PC-3 (cell line): ENCODE data around the gene PUM2. TPM values are rescaled to one million over a fixed set of nuclear protein-coding genes. Genes with fewer than 3 reads are reported as not detected.

Experiments
- ATAC-seq: fragments of 200-7000 bp; cut with Tn5 transposase; 2 replicates; pipeline ENCODE4 v1.9.1; 2020; ENCODE audit warnings: mild to moderate bottlenecking, moderate library complexity
- BruUV-seq: library from RNA; stranded (reverse); fragments of 400-500 nt; replicated peaks from 2 replicates; lab custom pipeline; 2021; lab: Mats Ljungman, UMichigan
- CTCF ChIA-PET: fragments of 300-600 bp; sonication (Branson Sonifier 250); formaldehyde crosslinking; loops from one replicate; lab custom pipeline; 2022; ENCODE audit warnings: antibody characterized with exemption; lab: Charles Lee
- POLR2A ChIA-PET: fragments of 300-600 bp; sonication (Branson Sonifier 250); formaldehyde crosslinking; loops from one replicate; lab custom pipeline; 2022; ENCODE audit warnings: antibody characterized with exemption; ENCODE audit not compliant: unreplicated experiment; lab: Charles Lee
- DNase-seq: peaks from one replicate; pipeline ENCODE4 v3.0.0-alpha.2; 2015
- H2AFZ ChIP-seq: fragments of 300-600 bp; sonication (generic); 2 replicates; pipeline ENCODE4 v1.6.0; 2016; ENCODE audit warnings: antibody characterized with exemption, low read length
- H3F3A ChIP-seq: fragments of 300-600 bp; sonication (generic); one replicate; pipeline ENCODE4 v1.6.0; 2017; ENCODE audit warnings: antibody characterized with exemption, low read length, control low read depth, mild to moderate bottlenecking; ENCODE audit not compliant: unreplicated experiment
- H3K27ac ChIP-seq: fragments of 300-600 bp; sonication (generic); 2 replicates; pipeline ENCODE4 v1.5.1; 2016; ENCODE audit warnings: mild to moderate bottlenecking, low read length
- H3K27me3 ChIP-seq: fragments of 300-600 bp; sonication (generic); 2 replicates; pipeline ENCODE4 v1.6.1; 2016; ENCODE audit warnings: low read length, mixed read lengths
- H3K36me3 ChIP-seq: fragments of 300-600 bp; sonication (generic); 2 replicates; pipeline ENCODE4 v1.6.1; 2016; ENCODE audit warnings: low read depth, mixed run types, low read length, mixed read lengths
- H3K4me1 ChIP-seq: fragments of 300-600 bp; sonication (generic); 2 replicates; pipeline ENCODE4 v1.5.1; 2016; ENCODE audit warnings: low read length; ENCODE audit not compliant: insufficient read depth
- H3K4me2 ChIP-seq: fragments of 300-600 bp; sonication (generic); 2 replicates; pipeline ENCODE4 v1.6.0; 2016; ENCODE audit warnings: low read length
- H3K4me3 ChIP-seq: fragments of 300-600 bp; sonication (generic); 2 replicates; pipeline ENCODE4 v1.5.1; 2016; ENCODE audit warnings: mild to moderate bottlenecking, low read length, mixed read lengths
- H3K79me2 ChIP-seq: fragments of 300-600 bp; sonication (generic); 2 replicates; pipeline ENCODE4 v1.6.1; 2017; ENCODE audit warnings: low read length, mixed read lengths
- H3K9ac ChIP-seq: fragments of 300-600 bp; sonication (generic); 2 replicates; pipeline ENCODE4 v1.6.0; 2016; ENCODE audit warnings: mild to moderate bottlenecking, low read length
- H3K9me2 ChIP-seq: fragments of 300-600 bp; sonication (generic); replicated peaks from 2 replicates; pipeline ENCODE4 v1.6.1; 2016; ENCODE audit warnings: mixed run types, low read length, mixed read lengths
- H3K9me3 ChIP-seq: fragments of 300-600 bp; sonication (generic); 2 replicates; pipeline ENCODE4 v1.6.1; 2016; ENCODE audit warnings: low read length, mixed read lengths
- H4K20me1 ChIP-seq: fragments of 300-600 bp; sonication (generic); 2 replicates; pipeline ENCODE4 v1.6.1; 2016; ENCODE audit warnings: low read length, mixed read lengths
- CTCF ChIP-seq: fragments of 300-600 bp; sonication (generic); conservative IDR thresholded peaks from 2 replicates; pipeline ENCODE4 v1.5.1; 2017; ENCODE audit warnings: antibody characterized with exemption, low read depth, mild to moderate bottlenecking, low read length
- EZH2 ChIP-seq: fragments of 300-600 bp; sonication (generic); IDR thresholded peaks from one replicate; pipeline ENCODE4 v1.6.1; 2017; ENCODE audit warnings: antibody characterized with exemption, mild to moderate bottlenecking, low read length; ENCODE audit not compliant: unreplicated experiment
- EZH2phosphoT487 ChIP-seq: fragments of 300-600 bp; sonication (generic); IDR thresholded peaks from 2 replicates; pipeline ENCODE4 v1.6.1; 2018; ENCODE audit warnings: mild to moderate bottlenecking, antibody characterized with exemption, low read length, borderline replicate concordance
- intact Hi-C: fragments of 100-400 bp; cut with micrococcal nuclease; formaldehyde crosslinking; loops from 2 replicates; pipeline ENCODE4 v1.9.0; 2023
- total RNA-seq: library from RNA; depleted of rRNA; stranded (reverse); fragments of >200 nt; gene quantifications from 2 replicates; pipeline ENCODE4 v1.2.3, GENCODE V29; 2014

The PUM2 gene
- total RNA-seq, 1 experiment from 2014 or later = 14.9 TPM

DNA sequence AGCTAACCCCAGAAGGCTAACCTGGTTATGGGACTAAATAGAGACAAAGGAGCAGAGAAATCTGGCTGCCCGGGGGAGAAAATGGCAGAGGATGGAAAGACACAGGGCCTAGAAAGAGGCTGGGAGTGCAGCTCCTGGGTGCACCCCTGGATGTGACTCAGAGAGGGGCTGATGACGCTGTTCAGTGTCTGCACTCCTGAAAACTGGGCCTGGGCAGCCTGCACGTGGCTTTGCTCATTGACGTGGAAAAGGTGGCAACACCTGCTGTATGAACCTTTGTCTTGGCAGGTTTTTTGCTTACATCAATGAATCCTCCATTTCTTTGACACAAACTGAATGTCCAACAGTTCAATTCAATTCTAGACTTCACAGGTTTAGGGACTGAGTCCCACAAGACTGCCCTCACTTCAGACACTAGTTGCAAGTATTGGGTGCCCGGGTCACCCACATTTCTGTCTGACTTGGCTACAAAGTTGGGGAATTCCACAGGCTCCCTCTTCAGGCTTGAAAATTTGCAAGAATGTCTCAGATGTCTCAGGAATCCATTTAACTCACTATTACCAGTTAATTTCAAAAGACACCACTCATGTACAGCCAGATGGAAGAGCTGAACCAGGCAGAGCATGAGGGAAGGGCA is 47.3 kb upstream of the PUM2 start:
- no peaks in the 10 kb centered on the region for H3K9me3 ChIP-seq
- DNase-seq = no peak
- no peaks in the 10 kb centered on the region for H3F3A ChIP-seq
- no peak overlapping the region for H3K4me2 ChIP-seq
- no peaks in the 10 kb centered on the region for H3K27me3 ChIP-seq
- no peak for TF ChIP-seq EZH2
- H2AFZ ChIP-seq = no peak overlapping the region
- ATAC-seq = no peak
- intact Hi-C loops = loop anchor here (5.0 kb wide), 1 partner anchor 44 kb away; no protein-coding TSS in a partner anchor
- H3K9me2 ChIP-seq = no peaks in the 10 kb centered on the region
- no peaks in the 10 kb centered on the region for H4K20me1 ChIP-seq
- no TSS peak for BruUV-seq
- CTCF ChIA-PET = interaction anchor here (0.7 kb wide), 1 partner anchor 149 kb away, joined by 4 read pairs; no protein-coding TSS in a partner anchor
- peaks cover 9% of the 10 kb centered on the region for H3K4me1 ChIP-seq
- no peak overlapping the region for H3K27ac ChIP-seq
- no peak overlapping the region for H3K4me3 ChIP-seq
- no peaks in the 10 kb centered on the region for H3K79me2 ChIP-seq
- no peak overlapping the region for H3K9ac ChIP-seq
- POLR2A ChIA-PET = no interaction called here
- no peaks in the 10 kb centered on the region for H3K36me3 ChIP-seq

- no peak for ATAC-seq
Measured at GRCh38 chr2:20396356-20397000, 45.8 kb upstream of the PUM2 start.

DNA sequence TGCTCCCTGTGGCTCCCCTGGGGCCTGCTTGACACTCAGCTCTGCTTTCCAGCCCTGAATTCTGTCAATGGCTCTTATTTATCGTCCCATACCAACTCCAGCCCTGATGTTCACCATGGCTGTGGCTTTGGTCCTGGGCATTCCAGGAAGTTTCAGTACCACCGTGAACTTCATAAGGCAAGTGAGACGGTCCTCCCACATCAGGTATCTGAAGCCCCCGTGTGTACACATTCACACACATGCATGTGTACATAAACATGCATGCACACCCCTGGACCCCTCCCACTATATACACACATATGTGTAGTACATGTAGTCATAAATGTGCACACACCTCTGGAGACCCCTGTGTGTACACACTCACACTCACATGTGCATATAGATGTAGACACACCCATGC is 43.3 kb upstream of the PUM2 start:
- Histone ChIP-seq H2AFZ (no peak overlapping the region), H3K27ac (no peak overlapping the region), H3K4me3 (no peak overlapping the region), H3K4me1 (peaks cover 14% of the 10 kb centered on the region), H4K20me1 (no peaks in the 10 kb centered on the region), H3F3A (no peaks in the 10 kb centered on the region), H3K79me2 (no peaks in the 10 kb centered on the region), H3K9ac (no peak overlapping the region), H3K27me3 (no peaks in the 10 kb centered on the region), H3K9me2 (no peaks in the 10 kb centered on the region), H3K36me3 (no peaks in the 10 kb centered on the region), H3K9me3 (no peaks in the 10 kb centered on the region), H3K4me2 (no peak overlapping the region)
- intact Hi-C loops = no loop called here
- ATAC-seq = no peak
- no peak for DNase-seq
- TF ChIP-seq EZH2phosphoT487 = no peak
- TF ChIP-seq EZH2 = no peak
- TF ChIP-seq CTCF = no peak
- POLR2A ChIA-PET = no interaction called here
- CTCF ChIA-PET = no interaction called here
- BruUV-seq = no TSS peak

More at GRCh38 chr2:20396356-20397000, 45.8 kb upstream of the PUM2 start:
- Histone ChIP-seq H2AFZ (no peak overlapping the region), H3K4me2 (no peak overlapping the region), H3K9ac (no peak overlapping the region), H3K4me3 (no peak overlapping the region), H3K27ac (no peak overlapping the region), H4K20me1 (no peaks in the 10 kb centered on the region), H3K36me3 (no peaks in the 10 kb centered on the region), H3K9me2 (no peaks in the 10 kb centered on the region), H3K9me3 (no peaks in the 10 kb centered on the region), H3F3A (no peaks in the 10 kb centered on the region), H3K79me2 (no peaks in the 10 kb centered on the region), H3K27me3 (no peaks in the 10 kb centered on the region), H3K4me1 (peaks cover 19% of the 10 kb centered on the region)
- no TSS peak for BruUV-seq
- POLR2A ChIA-PET = interaction anchor here (0.6 kb wide), 1 partner anchor 13 kb away, joined by 3 read pairs; no protein-coding TSS in a partner anchor
- CTCF ChIA-PET = interaction anchor here (0.5 to 1.0 kb wide), 6 partner anchors 13 to 239 kb away, joined by 3 to 12 read pairs (median 4); partner anchors contain the start of gene RHOB
- TF ChIP-seq EZH2 = no peak
- TF ChIP-seq EZH2phosphoT487 = no peak
- TF ChIP-seq CTCF = no peak
- no peak for DNase-seq
- intact Hi-C loops = loop anchor here (1.0 to 5.0 kb wide), 2 partner anchors 46 to 240 kb away; no protein-coding TSS in a partner anchor
